HG03460 (cell line): ENCODE data around the gene C3orf22.

Experiments used
- ATAC-seq: cut with Tn5 transposase; IDR thresholded peaks from one replicate; pipeline ENCODE4 v1.9.1; 2021; ENCODE audit not compliant: unreplicated experiment

The C3orf22 gene

GRCh38 chr3:126557415-126557745 is 1.4 kb downstream of the C3orf22 start:
- no peak for ATAC-seq

- no peak for ATAC-seq
Measured at GRCh38 chr3:126556637-126557414, 1.9 kb downstream of the C3orf22 start.

GRCh38 chr3:126555795-126556636 is 2.7 kb downstream of the C3orf22 start:
- ATAC-seq, result no peak

- no peak for ATAC-seq
Measured at GRCh38 chr3:126554560-126555525, 3.9 kb downstream of the C3orf22 start.

GRCh38 chr3:126553284-126554084 is 5.2 kb downstream of the C3orf22 start:
- no peak for ATAC-seq

GRCh38 chr3:126552688-126553283 is 5.9 kb downstream of the C3orf22 start:
- no peak for ATAC-seq

GRCh38 chr3:126551839-126552687 is 6.7 kb downstream of the C3orf22 start:
- ATAC-seq, result no peak

GRCh38 chr3:126551121-126551838 is 7.5 kb downstream of the C3orf22 start:
- no peak for ATAC-seq

GRCh38 chr3:126550488-126551051 is 8.2 kb downstream of the C3orf22 start:
- ATAC-seq, result no peak

- no peak for ATAC-seq
Measured at GRCh38 chr3:126549861-126550487, 8.8 kb downstream of the C3orf22 start.

- no peak for ATAC-seq
Measured at GRCh38 chr3:126548556-126549466, 9.9 kb downstream of the C3orf22 start.

GRCh38 chr3:126547721-126548120 is 11.0 kb downstream of the C3orf22 start:
- no peak for ATAC-seq

- ATAC-seq, result no peak
Measured at GRCh38 chr3:126546549-126547239, 12.0 kb downstream of the C3orf22 start.

- no peak for ATAC-seq
Measured at GRCh38 chr3:126546013-126546412, 12.7 kb downstream of the C3orf22 start.

- ATAC-seq, result no peak
Measured at GRCh38 chr3:126545544-126545943, 13.2 kb downstream of the C3orf22 start.
